Neural cell (in vitro differentiated cells): Measurements from ENCODE around the gene RPL12.

ENCODE experiments used
- TAF1 ChIP-seq: IDR thresholded peaks from 2 replicates; pipeline ENCODE4 v1.6.1; 2012; ENCODE audit warnings: low read depth
- TF ChIP-seq, protein P1 (sequence below): fragments of 450-650 bp; IDR thresholded peaks from 2 replicates; pipeline ENCODE4 v1.5.1; 2014; ENCODE audit warnings: antibody characterized with exemption, mild to moderate bottlenecking, moderate library complexity; ENCODE audit not compliant: poor library complexity, severe bottlenecking

DNA sequence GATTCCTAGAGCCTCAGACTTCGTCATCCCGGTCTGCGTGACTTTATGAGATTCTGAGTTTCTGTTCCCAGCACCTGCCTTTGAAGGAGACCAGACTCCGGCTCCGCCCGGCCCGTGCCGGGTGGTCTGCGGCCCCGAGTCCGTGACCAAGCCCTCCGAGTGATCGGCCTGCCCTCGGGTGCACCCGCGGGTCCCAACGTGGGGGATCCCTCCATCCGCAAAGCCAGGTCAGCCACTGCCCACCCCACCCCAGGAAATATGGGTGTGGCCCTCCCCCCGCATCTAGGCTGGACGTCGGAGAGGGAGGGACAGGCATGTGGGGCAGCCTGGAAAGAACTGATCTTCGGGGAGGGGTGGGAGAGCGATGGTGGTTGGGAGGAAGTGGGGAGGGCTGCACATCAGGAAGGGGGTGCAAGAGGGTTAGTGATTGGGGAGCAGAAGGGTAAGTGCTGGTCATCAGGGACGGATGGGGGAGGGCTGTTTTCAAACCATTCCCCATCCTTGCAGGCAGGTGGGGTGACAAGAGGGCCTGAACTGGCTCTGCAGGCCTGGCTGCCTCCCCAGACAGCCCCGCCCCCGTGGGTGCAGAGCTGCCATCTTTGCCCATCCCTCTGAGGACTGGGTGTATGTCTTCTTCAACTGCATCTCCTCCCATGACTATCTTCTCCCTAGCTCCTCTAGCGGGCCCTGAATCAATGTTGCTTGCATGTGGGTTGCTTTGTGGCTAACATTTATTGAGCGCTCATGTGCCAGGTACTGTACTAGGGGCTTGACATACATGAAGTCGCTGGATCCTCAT is 851 bp upstream of the RPL12 start:
- TF ChIP-seq, protein P1, sequence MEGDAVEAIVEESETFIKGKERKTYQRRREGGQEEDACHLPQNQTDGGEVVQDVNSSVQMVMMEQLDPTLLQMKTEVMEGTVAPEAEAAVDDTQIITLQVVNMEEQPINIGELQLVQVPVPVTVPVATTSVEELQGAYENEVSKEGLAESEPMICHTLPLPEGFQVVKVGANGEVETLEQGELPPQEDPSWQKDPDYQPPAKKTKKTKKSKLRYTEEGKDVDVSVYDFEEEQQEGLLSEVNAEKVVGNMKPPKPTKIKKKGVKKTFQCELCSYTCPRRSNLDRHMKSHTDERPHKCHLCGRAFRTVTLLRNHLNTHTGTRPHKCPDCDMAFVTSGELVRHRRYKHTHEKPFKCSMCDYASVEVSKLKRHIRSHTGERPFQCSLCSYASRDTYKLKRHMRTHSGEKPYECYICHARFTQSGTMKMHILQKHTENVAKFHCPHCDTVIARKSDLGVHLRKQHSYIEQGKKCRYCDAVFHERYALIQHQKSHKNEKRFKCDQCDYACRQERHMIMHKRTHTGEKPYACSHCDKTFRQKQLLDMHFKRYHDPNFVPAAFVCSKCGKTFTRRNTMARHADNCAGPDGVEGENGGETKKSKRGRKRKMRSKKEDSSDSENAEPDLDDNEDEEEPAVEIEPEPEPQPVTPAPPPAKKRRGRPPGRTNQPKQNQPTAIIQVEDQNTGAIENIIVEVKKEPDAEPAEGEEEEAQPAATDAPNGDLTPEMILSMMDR: no peak
- no peak for TF ChIP-seq TAF1
